ENCODE results near the gene FUT6. TPM values are rescaled to one million over a fixed set of nuclear protein-coding genes. Genes with fewer than 3 reads are reported as not detected.
A peak's percentile ranks its signal among the peaks of the same experiment; 100 is the strongest.

The FUT6 gene
- total RNA-seq, 1 donor from 2014 or later, result 4.7 TPM

GRCh38 chr19:5827891-5828660, 11.4 kb downstream of the FUT6 start:
- peak; percentile 95 for DNase-seq (ENCODE audit: low spot score)

- no peak for DNase-seq (ENCODE audit: low spot score)
These were observed 12.1 kb downstream of the FUT6 start for GRCh38 chr19:5827342-5827890.

- DNase-seq (ENCODE audit: low spot score), result peak; percentile 86
These were observed 12.8 kb downstream of the FUT6 start for GRCh38 chr19:5826531-5827341.

GRCh38 chr19:5825178-5825577, 14.3 kb downstream of the FUT6 start:
- DNase-seq (ENCODE audit: low spot score), result no peak

- no peak for DNase-seq (ENCODE audit: low spot score)
These were observed 14.8 kb downstream of the FUT6 start for GRCh38 chr19:5824751-5825150.

GRCh38 chr19:5823579-5824281, 15.8 kb downstream of the FUT6 start:
- DNase-seq (ENCODE audit: low spot score), result no peak

- DNase-seq (ENCODE audit: low spot score), result no peak
These were observed 17.2 kb downstream of the FUT6 start for GRCh38 chr19:5822181-5822844.

GRCh38 chr19:5821521-5822180, 17.9 kb downstream of the FUT6 start:
- DNase-seq (ENCODE audit: low spot score), result no peak

GRCh38 chr19:5820785-5821184, 18.7 kb downstream of the FUT6 start:
- no peak for DNase-seq (ENCODE audit: low spot score)

GRCh38 chr19:5818594-5818993, 20.9 kb downstream of the FUT6 start:
- DNase-seq (ENCODE audit: low spot score), result no peak

- DNase-seq (ENCODE audit: low spot score), result no peak
These were observed 22.3 kb downstream of the FUT6 start for GRCh38 chr19:5817218-5817617.

GRCh38 chr19:5814852-5815246, 24.7 kb downstream of the FUT6 start:
- DNase-seq (ENCODE audit: low spot score), result no peak

- DNase-seq (ENCODE audit: low spot score), result no peak
These were observed 25.2 kb downstream of the FUT6 start for GRCh38 chr19:5814123-5814851.

- no peak for DNase-seq (ENCODE audit: low spot score)
These were observed 28.4 kb downstream of the FUT6 start for GRCh38 chr19:5811117-5811516.

GRCh38 chr19:5809469-5809868, 30.0 kb downstream of the FUT6 start:
- no peak for DNase-seq (ENCODE audit: low spot score)

- no peak for DNase-seq (ENCODE audit: low spot score)
These were observed 30.4 kb downstream of the FUT6 start for GRCh38 chr19:5809053-5809452.

- no peak for DNase-seq (ENCODE audit: low spot score)
These were observed 31.2 kb downstream of the FUT6 start for GRCh38 chr19:5808120-5808816.

- DNase-seq (ENCODE audit: low spot score), result no peak
These were observed 32.6 kb downstream of the FUT6 start for GRCh38 chr19:5806905-5807304.

- no peak for DNase-seq (ENCODE audit: low spot score)
These were observed 33.4 kb downstream of the FUT6 start for GRCh38 chr19:5806133-5806489.

Measured in ureter (tissue), 1 donor.